GM19467 (cell line): ENCODE measurements around the gene C10orf88.
"Not testable (repeated sequence)": the region's sequence is repeated elsewhere in the genome, so short reads cannot be mapped to it uniquely, and the experiment has no call there.

Source experiments
- ATAC-seq: cut with Tn5 transposase; IDR thresholded peaks from one replicate; pipeline ENCODE4 v1.9.1; 2021; ENCODE audit warnings: mild to moderate bottlenecking, moderate library complexity; ENCODE audit not compliant: unreplicated experiment

C10orf88 gene

DNA sequence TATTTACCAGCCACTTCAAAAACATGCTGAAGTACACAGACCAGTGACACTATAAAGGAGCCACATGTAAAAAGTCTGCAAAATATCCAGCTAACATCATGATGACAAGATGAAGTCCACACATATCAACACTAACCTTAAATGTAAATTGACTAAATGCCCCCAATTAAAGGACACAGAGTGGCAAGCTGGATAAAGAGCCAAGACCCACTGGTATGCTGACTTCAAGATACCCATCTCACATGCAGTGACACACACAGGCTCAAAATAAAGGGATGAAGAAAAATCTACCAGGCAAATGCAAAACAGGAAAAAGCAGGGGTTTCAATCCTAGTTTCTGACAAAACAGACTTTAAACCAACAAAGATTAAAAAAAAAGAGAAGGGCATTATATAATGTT, 12.9 kb upstream of the C10orf88 start:
- no peak for ATAC-seq

DNA sequence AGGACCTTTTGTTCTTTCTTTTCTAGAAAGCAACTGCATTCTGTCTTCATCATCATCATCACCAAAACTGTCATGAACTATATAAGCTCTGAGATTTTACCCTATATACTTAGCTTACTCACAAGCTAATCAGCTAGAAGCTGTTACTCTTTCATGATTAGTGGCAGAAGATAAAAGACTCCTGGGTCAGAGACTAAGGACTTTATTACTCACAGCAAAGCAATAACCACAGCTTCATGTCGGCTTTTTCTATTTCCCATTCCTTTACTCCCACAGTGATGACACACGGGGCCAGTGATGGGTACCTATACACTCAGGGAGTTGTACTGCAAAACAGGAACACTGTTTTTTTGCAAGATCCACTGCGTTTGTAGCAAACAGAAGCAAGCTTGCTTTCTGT, 8.4 kb upstream of the C10orf88 start:
- no peak for ATAC-seq

DNA sequence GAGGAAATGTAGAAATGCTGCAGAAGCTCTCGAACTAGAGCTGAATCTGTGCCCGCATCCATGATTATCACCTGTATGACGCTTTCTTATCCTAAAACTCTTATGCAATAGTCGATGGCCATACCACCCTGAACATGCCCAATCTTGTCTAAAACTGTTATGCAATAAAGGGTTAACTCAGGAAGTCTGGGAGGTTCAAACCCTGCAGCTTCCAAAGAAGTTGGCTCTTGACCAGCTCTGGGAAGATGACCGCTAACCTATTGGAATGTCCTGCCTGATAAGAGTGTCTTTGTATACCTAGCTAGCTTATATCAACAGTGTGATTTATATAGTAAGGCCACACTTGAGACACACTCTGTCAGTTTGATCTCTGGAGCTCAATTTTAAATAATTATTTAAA, 3.4 kb upstream of the C10orf88 start:
- no peak for ATAC-seq

DNA sequence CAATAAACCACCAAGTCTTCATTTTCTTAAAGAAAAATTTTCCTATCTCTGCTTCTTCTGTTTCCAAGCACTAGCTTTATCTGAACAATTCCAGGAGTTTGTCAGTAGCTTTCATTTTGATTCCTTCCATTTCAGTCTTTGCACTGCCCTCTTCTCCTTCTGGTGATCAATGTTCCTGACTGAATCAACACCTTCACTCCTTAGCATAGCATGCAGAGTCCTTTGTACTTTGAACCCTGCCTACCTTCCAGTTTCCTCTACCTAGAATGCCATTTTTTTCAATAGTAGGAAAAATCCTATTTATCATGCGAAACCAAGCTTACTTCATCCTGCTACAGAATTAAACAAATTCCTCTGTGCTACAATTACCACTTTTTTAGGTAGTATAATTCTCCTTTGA, 1.9 kb upstream of the C10orf88 start:
- no peak for ATAC-seq

DNA sequence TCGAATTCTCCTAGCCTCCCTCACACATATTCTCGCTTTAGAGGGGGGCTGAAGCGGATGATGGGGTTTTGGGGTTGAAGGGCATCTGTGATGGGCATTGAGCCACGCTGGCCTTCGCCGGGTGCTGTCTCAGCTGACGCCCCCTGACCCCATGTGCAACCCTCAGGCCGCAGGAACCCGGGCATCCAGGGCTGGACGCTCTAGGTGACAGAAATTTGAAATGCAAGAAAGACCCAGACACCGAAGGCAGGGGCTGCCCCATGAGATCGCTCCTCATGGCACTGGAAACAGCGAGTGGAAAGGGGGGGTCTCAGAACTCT, 664 bp upstream of the C10orf88 start:
- no peak for ATAC-seq

DNA sequence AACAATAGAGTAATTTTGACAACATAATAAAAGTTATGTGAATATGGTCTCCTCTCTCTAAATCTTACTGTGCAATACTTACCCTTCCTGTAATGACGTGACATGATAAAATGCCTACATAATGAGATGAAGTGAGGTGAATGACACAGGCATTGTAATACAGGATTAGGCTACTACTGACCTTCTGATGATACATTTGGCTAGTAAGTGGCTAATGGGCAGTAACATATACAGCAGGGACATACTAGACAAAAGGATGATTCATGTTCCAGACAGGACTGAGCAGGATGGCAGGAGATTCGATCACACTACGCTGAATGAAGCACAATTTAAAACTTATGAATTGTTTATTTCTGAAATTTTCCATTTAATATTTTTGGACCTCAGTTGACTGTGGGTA, 4.7 kb downstream of the C10orf88 start:
- ATAC-seq: no peak

DNA sequence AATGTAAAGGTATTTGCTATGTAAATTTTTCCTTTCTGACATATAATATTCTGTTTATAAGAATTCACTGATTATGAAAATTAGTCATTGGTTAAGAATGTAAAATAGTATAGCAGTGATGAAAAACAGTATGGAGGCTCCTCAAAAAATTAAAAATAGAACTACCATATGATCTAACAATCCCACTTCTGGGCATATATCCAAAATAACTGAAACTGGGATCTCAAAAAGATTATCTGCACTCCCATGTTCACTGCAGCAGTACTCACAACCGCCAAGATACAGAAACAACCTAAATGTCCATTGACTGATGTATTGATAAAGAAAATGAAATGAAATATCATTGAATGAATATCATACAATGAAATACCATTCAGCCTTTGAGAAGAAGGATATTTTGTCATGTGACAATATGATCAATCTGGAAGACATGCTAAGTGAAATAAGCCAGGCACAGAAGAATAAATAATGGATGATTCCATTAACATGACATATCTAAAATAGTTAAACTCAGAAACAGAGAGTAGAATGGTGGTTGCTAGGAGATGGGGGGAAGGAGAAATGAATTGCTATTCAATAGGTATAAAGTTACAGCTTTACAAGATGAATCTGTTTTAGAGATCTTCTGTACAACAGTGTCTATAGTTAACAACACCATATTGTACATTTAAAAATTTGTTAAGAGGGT, 14.0 kb downstream of the C10orf88 start:
- no peak for ATAC-seq

DNA sequence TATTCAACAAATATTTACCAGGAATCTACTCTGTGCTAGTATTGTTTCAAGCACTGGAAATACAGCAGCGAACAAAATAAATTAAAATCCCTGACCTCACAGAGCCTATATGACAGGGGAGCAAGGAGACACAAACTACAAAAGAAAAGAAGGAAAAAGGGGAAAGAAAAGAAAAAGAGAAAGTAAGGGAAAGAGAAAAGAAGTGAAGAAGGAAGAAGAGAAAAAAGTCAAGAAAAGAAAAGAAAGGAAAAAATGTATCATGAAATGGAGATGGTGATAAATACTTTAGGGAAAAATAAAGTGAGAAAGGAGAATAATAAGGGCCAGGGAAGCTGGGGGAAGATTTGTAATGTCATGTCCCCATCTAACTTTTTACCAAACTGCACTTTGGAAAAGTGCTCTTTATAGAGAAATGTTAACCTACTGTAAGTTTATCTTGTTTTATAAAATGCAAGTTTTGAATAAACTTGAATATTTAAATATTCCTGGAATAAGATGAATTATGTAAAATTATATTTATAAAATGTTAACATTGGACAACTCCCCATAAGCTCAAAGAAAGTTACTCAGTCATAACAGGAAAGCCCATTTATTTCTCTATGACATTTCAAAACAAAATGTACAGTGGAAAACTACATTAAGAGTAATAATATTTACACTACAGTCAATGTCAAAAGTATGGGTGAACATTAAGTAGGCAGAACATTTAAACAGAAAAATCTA, 14.7 kb downstream of the C10orf88 start:
- no peak for ATAC-seq

DNA sequence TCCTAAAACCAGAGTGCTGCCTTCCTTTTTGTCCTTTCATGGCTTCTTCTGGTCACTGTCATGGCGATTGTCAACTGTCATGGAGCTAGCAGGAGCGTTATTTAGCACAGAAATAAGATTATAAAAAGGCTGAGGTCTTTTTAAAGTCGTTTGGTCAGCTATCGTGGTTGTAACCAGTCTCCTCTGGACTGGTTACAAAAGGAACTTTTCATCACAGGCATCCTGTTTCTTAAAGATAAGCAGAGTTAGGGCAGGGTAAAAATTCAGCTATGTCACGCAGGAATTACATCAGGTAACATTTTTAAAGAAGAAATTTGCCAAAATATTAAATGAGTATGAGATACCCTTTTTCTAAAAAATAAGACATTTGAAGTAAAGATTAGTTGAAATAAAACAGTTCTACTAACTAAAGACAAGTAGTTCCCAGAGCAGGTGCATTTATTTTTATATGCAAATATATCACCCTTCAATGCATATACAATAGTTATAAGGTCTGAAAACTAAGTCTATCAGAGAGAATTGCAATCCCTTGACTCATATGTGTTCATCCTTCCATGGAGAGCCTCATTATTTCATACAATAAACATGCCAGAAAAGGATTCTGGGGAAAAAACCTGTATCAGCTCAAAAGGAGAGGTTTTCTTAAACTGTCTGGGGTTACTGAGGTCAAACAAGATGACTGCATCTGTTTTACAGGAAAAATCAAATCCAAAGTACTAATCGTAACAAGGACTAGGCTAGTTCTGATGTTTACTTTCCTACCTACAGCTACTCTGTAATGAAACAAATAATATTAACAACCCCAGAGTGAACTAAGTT, 22.7 kb downstream of the C10orf88 start:
- no peak for ATAC-seq

DNA sequence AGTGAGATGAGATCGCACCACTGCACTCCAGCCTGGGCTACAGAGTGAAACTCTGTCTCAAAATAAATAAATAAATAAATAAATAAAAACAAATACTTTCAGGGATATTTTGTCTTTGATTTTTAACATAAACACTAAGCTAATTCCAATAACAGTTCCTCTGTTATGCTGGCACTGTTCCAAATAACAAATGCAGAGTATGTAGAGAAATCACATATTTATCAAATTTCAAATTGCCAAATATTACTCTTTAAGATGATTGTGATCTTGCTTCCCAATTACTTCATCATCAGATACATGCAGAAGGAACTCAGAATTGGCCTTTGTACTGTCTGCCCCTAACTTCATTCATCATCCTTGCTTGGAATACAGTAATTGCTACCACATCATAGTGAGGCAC, 23.9 kb downstream of the C10orf88 start:
- no peak for ATAC-seq

DNA sequence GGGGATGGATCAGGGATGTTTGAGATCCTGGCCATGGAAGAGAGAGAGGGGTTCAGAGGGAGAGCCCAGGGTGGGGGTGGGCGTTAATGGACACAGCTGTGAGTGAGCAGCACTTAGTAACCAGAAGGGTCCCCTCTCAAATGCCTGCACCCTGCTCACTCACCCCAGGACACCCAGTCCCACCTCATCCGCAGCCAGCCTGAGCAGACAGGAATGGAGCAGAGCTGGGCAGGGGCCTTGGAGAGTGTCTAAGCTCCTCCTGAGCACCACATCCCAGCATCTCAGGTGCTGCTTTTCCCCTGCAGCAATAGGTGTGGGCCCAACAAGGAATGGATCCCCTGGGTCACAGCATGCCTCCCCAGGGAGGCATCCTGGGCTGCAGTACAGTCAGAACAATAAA, 38.3 kb downstream of the C10orf88 start:
- no peak for ATAC-seq

DNA sequence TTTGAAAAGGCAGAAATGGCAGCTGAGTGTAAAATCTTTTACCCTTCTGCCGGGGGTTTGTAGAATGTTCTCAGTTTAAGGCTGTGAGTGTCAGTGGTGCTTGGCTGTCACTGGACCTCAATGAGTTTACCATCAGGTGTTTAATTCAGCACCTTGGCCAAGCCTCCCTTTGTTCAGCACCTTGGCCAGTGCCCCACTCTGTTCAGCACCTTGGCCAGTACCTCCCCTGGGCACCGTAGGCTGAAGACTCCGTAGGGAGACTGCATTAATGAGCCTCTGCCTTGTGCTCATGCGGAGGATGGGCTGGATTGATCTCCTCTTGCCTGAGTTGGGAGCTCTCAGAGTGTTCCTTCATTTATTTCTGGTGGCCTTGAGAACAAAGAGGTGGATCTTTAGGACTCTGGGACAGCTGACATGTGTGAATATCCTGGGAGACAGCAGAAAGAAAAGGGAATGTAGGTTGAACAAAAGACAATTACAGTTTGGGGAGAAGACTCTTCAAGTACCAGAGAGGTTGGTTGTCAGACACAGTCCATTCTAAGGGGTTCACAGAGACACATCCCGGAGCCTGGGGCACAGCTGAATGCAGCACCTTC, 42.0 kb downstream of the C10orf88 start:
- no peak for ATAC-seq

DNA sequence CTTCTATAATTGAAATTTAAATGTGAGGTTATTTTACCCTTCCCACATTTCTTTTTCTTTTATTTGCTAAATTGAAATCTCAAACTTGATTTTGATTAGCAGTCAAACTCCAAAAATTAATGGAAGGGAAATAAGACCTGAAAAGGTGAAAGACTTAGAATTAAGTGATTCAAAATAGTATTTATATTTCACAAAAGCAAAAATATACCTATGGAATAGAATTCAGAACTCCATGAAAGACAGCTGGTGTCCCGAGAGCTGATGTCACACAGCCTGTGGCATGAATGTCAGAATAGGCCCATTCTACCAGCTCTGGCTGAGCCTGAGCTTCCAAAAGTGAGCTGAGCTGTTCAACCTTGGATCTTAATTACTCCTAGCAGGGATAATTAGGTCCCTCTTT, 43.7 kb downstream of the C10orf88 start, which contains the start of gene FAM24A:
FAM24A (plus strand) TSS at position 301 of the 400 bp plus-strand sequence. CDS start 1,025 bp downstream, outside the sequence.
- no peak for ATAC-seq

DNA sequence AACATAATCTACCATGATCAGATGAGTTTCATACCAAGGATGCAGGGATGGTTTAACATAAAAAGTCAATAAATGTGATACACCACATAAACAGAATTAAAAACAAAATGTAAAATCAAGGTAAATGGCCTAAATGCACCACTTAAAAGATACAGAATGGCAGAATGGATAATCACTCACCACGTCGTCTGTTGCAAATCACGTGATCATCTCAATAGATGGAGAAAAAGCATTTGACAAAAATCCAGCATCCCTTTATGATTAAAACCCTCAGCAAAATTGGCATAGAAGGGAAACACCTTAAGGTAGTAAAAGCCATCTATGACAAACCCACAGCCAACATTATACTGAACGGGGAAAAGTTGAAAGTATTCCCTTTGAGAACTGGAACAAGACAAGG, 50.2 kb downstream of the C10orf88 start:
- not testable (repeated sequence) for ATAC-seq

DNA sequence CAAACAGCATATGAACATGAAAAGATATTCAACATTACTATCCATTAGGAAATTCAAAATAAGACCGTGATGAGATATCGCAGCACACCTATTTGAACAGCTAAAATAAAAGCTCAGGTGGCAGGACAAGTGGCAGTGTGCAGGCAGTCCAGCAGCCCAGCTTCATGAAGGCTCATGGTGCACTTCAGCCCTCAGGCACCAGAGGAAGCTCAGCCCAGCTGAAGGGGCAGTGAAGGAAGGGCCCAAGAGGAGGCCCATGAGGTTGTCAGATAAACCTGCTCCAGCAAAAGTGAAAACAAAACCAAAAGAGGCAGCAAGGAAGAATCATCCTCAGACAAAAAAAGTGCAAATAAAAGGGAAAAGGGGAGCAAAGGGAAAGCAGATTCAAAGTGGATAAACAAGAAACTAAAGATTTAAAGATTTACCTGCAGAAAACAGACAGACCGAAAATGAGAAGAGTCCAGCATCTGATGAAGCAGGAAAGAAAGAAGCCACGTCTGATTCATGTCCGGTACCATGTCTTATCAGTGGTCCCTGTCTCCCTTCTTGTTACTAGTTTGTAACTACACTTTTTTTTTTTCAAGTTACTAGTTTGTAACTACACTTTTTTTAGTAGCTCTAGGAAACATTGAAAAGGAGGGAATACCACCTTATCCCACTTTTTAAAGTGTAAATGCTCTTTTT, 59.6 kb downstream of the C10orf88 start:
- no peak for ATAC-seq

DNA sequence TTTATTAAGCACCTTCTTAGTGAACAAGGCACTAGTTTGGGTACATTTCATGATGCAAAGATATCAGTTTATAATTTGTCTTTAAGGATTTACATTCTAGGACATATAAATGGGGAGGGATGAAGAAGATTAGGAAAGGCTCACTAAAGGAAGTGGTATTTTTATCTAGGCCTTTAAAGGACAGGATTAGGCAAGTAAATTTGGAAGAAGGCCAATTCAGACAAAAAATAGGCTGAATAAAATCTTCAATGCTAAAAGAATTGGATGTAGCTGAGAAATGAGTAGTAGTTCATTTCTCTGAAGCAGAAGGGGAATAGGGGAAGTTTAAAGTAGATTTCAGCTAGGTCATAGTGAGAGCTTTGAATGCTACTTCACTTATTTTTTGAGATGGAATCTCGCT, 69.9 kb downstream of the C10orf88 start:
- no peak for ATAC-seq

DNA sequence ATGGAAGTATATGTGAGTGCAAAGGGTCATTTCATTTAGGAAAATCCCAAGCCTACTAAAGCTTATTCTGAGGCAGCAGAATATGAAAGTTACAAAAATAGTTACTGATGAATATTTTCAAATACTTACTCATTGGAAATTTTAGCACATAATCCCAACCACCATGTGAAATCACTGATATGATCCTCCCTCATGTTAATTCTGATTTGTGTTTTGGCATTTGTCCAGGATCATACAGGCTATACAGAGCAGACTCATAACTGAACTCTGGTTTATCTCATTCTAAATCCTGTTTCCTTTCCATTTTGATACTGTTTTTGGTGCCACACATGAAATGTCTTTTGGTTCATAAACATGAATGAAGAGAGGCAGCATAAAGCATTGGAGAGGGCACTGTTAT, 71.3 kb downstream of the C10orf88 start:
- ATAC-seq: no peak
